ENCODE results near the gene CYP26C1.
A peak's percentile ranks its signal among the peaks of the same experiment; 100 is the strongest.

CYP26C1 gene

GRCh38 chr10:93115661-93116383, 55.2 kb downstream of the CYP26C1 start:
- peak; percentile 34 for DNase-seq (ENCODE audit: low spot score)

Measured in kidney capillary endothelial cell (primary cell).